ENCODE results near the gene KCNH5. TPM values are rescaled to one million over a fixed set of nuclear protein-coding genes. Genes with fewer than 3 reads are reported as not detected.

Gene KCNH5
- total and polyA plus RNA-seq, 9 of the 15 experiments (the other 6 are each of a cell fraction or from before 2014, with no cell fraction given): 1.1 to 2.4 (median 1.4) TPM

- Histone ChIP-seq H3K27ac (ENCODE audit: extremely low read depth, low read depth, low read length) (no peak overlapping the region), H3K9me1 (ENCODE audit: control insufficient read depth, insufficient read depth, low read length) (no peaks in the 10 kb centered on the region), H3K79me2 (ENCODE audit: control insufficient read depth, insufficient read depth, low read length) (no peaks in the 10 kb centered on the region), H3K9ac (ENCODE audit: insufficient read depth in 1 of 2, low read depth in 2 of 2, low read length in 2 of 2) (no peak overlapping the region), H3K36me3 (ENCODE audit: control insufficient read depth, insufficient read depth, low read length) (no peaks in the 10 kb centered on the region), H4K20me1 (replicated peaks; ENCODE audit: control insufficient read depth, insufficient read depth, low read length) (no peaks in the 10 kb centered on the region), H3K9me3 (replicated peaks; ENCODE audit: control insufficient read depth, insufficient read depth, low read depth, low read length) (no peaks in the 10 kb centered on the region), H3K4me1 (replicated peaks in 1 of 2; ENCODE audit: control insufficient read depth in 2 of 2, insufficient read depth in 2 of 2, low read length in 2 of 2) (no peaks in the 10 kb centered on the region; a peak in 1 of 5 replicates), H3K4me2 (ENCODE audit: insufficient read depth, low read length) (no peak overlapping the region), H3K27me3 (ENCODE audit: control insufficient read depth in 2 of 2, insufficient read depth in 2 of 2, low read length in 2 of 2) (no peaks in the 10 kb centered on the region), H3K4me3 (no peak overlapping the region), H2AFZ (ENCODE audit: low read depth, low read length) (no peak overlapping the region)
- CTCF ChIA-PET (ENCODE audit: low intra/inter-chr PET ratio): no interaction called here
- no peak for FAIRE-seq
- BruUV-seq (replicated peaks): no TSS peak
- WGBS (ENCODE audit: insufficient coverage, low coverage, missing lambda C conversion rate): 0% methylated on average over 1 of the region's 1 CpG
- DNase-seq (ENCODE audit: extremely low read depth in 1 of 4, low spot score in 3 of 4): no peak
- intact Hi-C loops (cut with micrococcal nuclease): no loop called here
- ATAC-seq: no peak
- POLR2A ChIA-PET: no interaction called here
- in situ Hi-C loops (cut with MboI): no loop called here
- TF ChIP-seq ZNF609 (CRISPR knock-in tag; IDR thresholded peaks at IDR 0.05; ENCODE audit: borderline replicate concordance) (no peak), ZNF316 (IDR thresholded peaks at IDR 0.05) (peak; percentile 21; the same call in 1 of the 2 replicates)
These were observed 15.1 kb downstream of the KCNH5 start for GRCh38 chr14:63030113-63030512.
